ENCODE measurements around the gene MX2. TPM values are rescaled to one million over a fixed set of nuclear protein-coding genes. Genes with fewer than 3 reads are reported as not detected.

MX2 gene
- total and polyA plus RNA-seq, 2 of the 8 experiments (the other 6 are each of a cell fraction or from before 2014, with no cell fraction given), result 3.1 to 8.9 TPM

DNA sequence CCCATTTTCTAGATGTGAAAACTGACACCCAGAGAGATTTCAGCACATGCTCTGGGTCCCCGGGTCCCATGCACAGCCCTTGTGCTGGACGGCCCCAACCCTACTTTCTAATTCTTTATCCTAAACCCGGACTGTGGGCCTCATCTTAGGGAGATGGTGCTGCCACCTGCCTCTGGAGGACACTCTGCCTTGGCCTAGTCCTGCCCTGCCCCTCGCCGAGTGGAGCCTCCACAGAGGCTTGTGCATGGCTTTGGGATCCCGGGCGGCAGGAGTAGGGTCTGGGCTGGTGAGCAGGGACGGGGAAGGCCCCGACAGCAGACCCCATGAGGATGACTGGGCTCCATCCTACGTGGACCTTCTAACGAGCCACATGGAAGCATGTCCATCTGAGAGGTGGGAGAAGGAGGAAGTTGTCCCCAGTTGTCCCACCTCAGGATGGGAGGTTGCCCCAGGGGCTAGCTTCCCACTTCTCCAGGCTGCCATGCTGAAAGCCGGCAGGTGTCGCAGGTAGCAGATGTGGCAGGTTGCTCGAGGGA lies 12.4 kb downstream of the MX2 start:
- no peak overlapping the region for H3K23ac ChIP-seq (ENCODE audit: insufficient read length)
- no peak overlapping the region for H3K4me2 ChIP-seq (ENCODE audit: insufficient read depth in 1 of 2, low read depth in 2 of 2, low read length in 2 of 2)
- 88% methylated on average over 14 of the region's 14 CpGs; no CpG with 5 or more reads in 1 of the 2 experiments for WGBS, 2 experiments (ENCODE audit: extremely low coverage in 1 of 2, insufficient coverage in 1 of 2, insufficient read length in 1 of 2, insufficient replicate concordance in 2 of 2, low coverage in 1 of 2, low lambda C conversion rate in 2 of 2, missing lambda C conversion rate in 1 of 2)
- no peaks in the 10 kb centered on the region; the same call in 1 of the 2 replicates for H3K79me1 ChIP-seq (ENCODE audit: low read depth, low read length)
- no peaks in the 10 kb centered on the region for H3K36me3 ChIP-seq (ENCODE audit: control insufficient read depth in 2 of 4, insufficient read depth in 4 of 4, low read length in 3 of 4)
- no peak overlapping the region for H3K9ac ChIP-seq (replicated peaks in 1 of 4; ENCODE audit: extremely low read depth in 1 of 4, low read depth in 3 of 4, low read length in 3 of 4)
- no peak overlapping the region for H2BK12ac ChIP-seq (ENCODE audit: low read depth, low read length)
- no peak overlapping the region for H3K4me3 ChIP-seq (ENCODE audit: extremely low read depth in 1 of 4, insufficient read depth in 2 of 4, low read depth in 3 of 4, low read length in 4 of 4)
- H4K91ac ChIP-seq (replicated peaks; ENCODE audit: insufficient read length, low read length), result no peak overlapping the region
- ChIA-PET POLR2A (ENCODE audit: partially characterized antibody) (no interaction called here), CTCF (ENCODE audit: partially characterized antibody) (interaction anchor here (0.6 to 6.9 kb wide), 3 partner anchors 13 to 292 kb away, joined by 3 to 53 read pairs (median 4); partner anchors contain the start of gene MX2)
- peaks cover 0 to 8% (median 1%) of the 10 kb centered on the region in 4 experiments; a peak in 4 of 7 replicates for H3K4me1 ChIP-seq (replicated peaks in 1 of 4; ENCODE audit: control insufficient read depth in 3 of 4, insufficient read depth in 4 of 4, low read length in 3 of 4)
- FAIRE-seq (no peak), DNase-seq (ENCODE audit: low read depth in 1 of 2, low spot score in 2 of 2) (no peak)
- H2BK20ac ChIP-seq (ENCODE audit: low read length), result no peak overlapping the region
- no peak overlapping the region; the same call in 1 of the 2 replicates for H4K8ac ChIP-seq (ENCODE audit: extremely low read depth, insufficient read depth, low read length)
- H3K56ac ChIP-seq (replicated peaks; ENCODE audit: insufficient read length, low read depth, low read length), result no peak overlapping the region
- H4K20me1 ChIP-seq (replicated peaks in 1 of 2; ENCODE audit: control insufficient read depth in 1 of 2, insufficient read depth in 2 of 2, low read length in 2 of 2), result no peaks in the 10 kb centered on the region
- H2AFZ ChIP-seq (ENCODE audit: low read length), result no peak overlapping the region
- no peak overlapping the region for H2AK5ac ChIP-seq (ENCODE audit: low read depth, low read length)
- H3K27ac ChIP-seq (ENCODE audit: low read depth, low read length), result no peak overlapping the region
- H3K79me2 ChIP-seq (ENCODE audit: control insufficient read depth in 1 of 2, insufficient read depth in 2 of 2, low read length in 2 of 2), result no peaks in the 10 kb centered on the region
- no peak for TF ChIP-seq TEAD4 (IDR thresholded peaks at IDR 0.05; ENCODE audit: low read depth, low read length)
- TF ChIP-seq, protein P1, sequence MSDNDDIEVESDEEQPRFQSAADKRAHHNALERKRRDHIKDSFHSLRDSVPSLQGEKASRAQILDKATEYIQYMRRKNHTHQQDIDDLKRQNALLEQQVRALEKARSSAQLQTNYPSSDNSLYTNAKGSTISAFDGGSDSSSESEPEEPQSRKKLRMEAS (IDR thresholded peaks at IDR 0.05), result no peak
- H3K9me3 ChIP-seq (ENCODE audit: insufficient read depth in 2 of 2, low read depth in 1 of 2, low read length in 1 of 2), result no peaks in the 10 kb centered on the region
- H2BK15ac ChIP-seq (ENCODE audit: low read length), result no peak overlapping the region
- H3K27me3 ChIP-seq (replicated peaks in 1 of 4; ENCODE audit: control insufficient read depth in 3 of 4, extremely low read depth in 1 of 4, insufficient read depth in 3 of 4, low read length in 3 of 4), result no peaks in the 10 kb centered on the region; a peak in 1 of 7 replicates
- H2BK5ac ChIP-seq (ENCODE audit: low read depth, low read length), result no peak overlapping the region
- H3K4ac ChIP-seq (replicated peaks; ENCODE audit: insufficient read length, low read depth, low read length), result no peak overlapping the region
- H2BK120ac ChIP-seq (replicated peaks; ENCODE audit: low read depth, low read length), result no peak overlapping the region
- H3K18ac ChIP-seq (ENCODE audit: extremely low read depth, low read length), result no peak overlapping the region
- H4K5ac ChIP-seq (ENCODE audit: insufficient read length, low read depth, low read length), result no peak overlapping the region
- no peak overlapping the region for H3K14ac ChIP-seq (ENCODE audit: insufficient read length)
- no peaks in the 10 kb centered on the region; the same call in 1 of the 2 replicates for H3K23me2 ChIP-seq (ENCODE audit: low read depth, low read length)
